GM18858 (cell line): ENCODE measurements around the gene MEI1.

Source experiments
- ATAC-seq: cut with Tn5 transposase; IDR thresholded peaks from one replicate; pipeline ENCODE4 v1.9.1; 2021; ENCODE audit not compliant: unreplicated experiment

Gene MEI1

GRCh38 chr22:41742918-41743317 lies 43.6 kb downstream of the MEI1 start:
- no peak for ATAC-seq

GRCh38 chr22:41745968-41746367 lies 46.7 kb downstream of the MEI1 start:
- no peak for ATAC-seq

- peak; percentile 65 for ATAC-seq
Observed at GRCh38 chr22:41746567-41747400, 47.5 kb downstream of the MEI1 start.

GRCh38 chr22:41752011-41752970 lies 53.0 kb downstream of the MEI1 start:
- ATAC-seq: no peak

- ATAC-seq: no peak
Observed at GRCh38 chr22:41753984-41754383, 54.7 kb downstream of the MEI1 start.

GRCh38 chr22:41757502-41757901 lies 58.2 kb downstream of the MEI1 start:
- no peak for ATAC-seq

- ATAC-seq: no peak
Observed at GRCh38 chr22:41758231-41758630, 58.9 kb downstream of the MEI1 start.

GRCh38 chr22:41762980-41763779 lies 63.9 kb downstream of the MEI1 start:
- no peak for ATAC-seq

GRCh38 chr22:41766476-41766875 lies 67.2 kb downstream of the MEI1 start:
- ATAC-seq: no peak

- ATAC-seq: no peak
Observed at GRCh38 chr22:41768430-41768829, 69.1 kb downstream of the MEI1 start.

GRCh38 chr22:41770715-41771468 lies 71.6 kb downstream of the MEI1 start:
- no peak for ATAC-seq

GRCh38 chr22:41772198-41772597 lies 72.9 kb downstream of the MEI1 start:
- no peak for ATAC-seq

GRCh38 chr22:41772645-41773044 lies 73.3 kb downstream of the MEI1 start:
- ATAC-seq: no peak

GRCh38 chr22:41775338-41775737 lies 76.0 kb downstream of the MEI1 start:
- no peak for ATAC-seq

- no peak for ATAC-seq
Observed at GRCh38 chr22:41775976-41776375, 76.7 kb downstream of the MEI1 start.

- ATAC-seq: no peak
Observed at GRCh38 chr22:41776381-41776780, 77.1 kb downstream of the MEI1 start.

GRCh38 chr22:41777749-41778425 lies 78.6 kb downstream of the MEI1 start:
- ATAC-seq: no peak

GRCh38 chr22:41779929-41780505 lies 80.7 kb downstream of the MEI1 start:
- ATAC-seq: no peak

- peak; percentile 71 for ATAC-seq
Observed at GRCh38 chr22:41780746-41781505, 81.6 kb downstream of the MEI1 start.
